DOHH2 (cell line): ENCODE measurements around the gene OR52N2.

ENCODE experiments used
- H3F3A ChIP-seq: fragments of 200-600 bp; sonication (generic), shearing (Covaris generic); 2 replicates; pipeline ENCODE4 v1.6.0; 2016; ENCODE audit warnings: antibody characterized with exemption, mild to moderate bottlenecking; ENCODE audit not compliant: control insufficient read depth, insufficient read depth
- H3K27ac ChIP-seq: fragments of 200-600 bp; sonication (generic); 2 replicates; pipeline ENCODE4 v1.5.1; 2014; ENCODE audit warnings: low read depth, mild to moderate bottlenecking, low read length, moderate library complexity
- H3K27me3 ChIP-seq: fragments of 200-600 bp; sonication (generic); 2 replicates; pipeline ENCODE4 v1.6.1; 2014; ENCODE audit warnings: mild to moderate bottlenecking, low read length, mixed read lengths; ENCODE audit not compliant: control insufficient read depth
- H3K36me3 ChIP-seq: fragments of 200-600 bp; sonication (generic); 2 replicates; pipeline ENCODE4 v1.6.1; 2014; ENCODE audit warnings: mild to moderate bottlenecking, low read length, moderate library complexity, mixed read lengths; ENCODE audit not compliant: control insufficient read depth
- H3K4me1 ChIP-seq: fragments of 200-600 bp; sonication (generic); 2 replicates; pipeline ENCODE4 v1.6.1; 2014; ENCODE audit warnings: mild to moderate bottlenecking, low read length, mixed read lengths; ENCODE audit not compliant: control insufficient read depth
- H3K4me2 ChIP-seq: fragments of 200-600 bp; sonication (generic); 2 replicates; pipeline ENCODE4 v1.6.0; 2014; ENCODE audit warnings: mild to moderate bottlenecking, low read length, moderate library complexity
- H3K4me3 ChIP-seq: fragments of 200-600 bp; sonication (generic); 2 replicates; pipeline ENCODE4 v1.5.1; 2014; ENCODE audit warnings: mild to moderate bottlenecking, low read length, mixed read lengths
- H3K79me2 ChIP-seq: fragments of 200-600 bp; sonication (generic); 2 replicates; pipeline ENCODE4 v1.6.1; 2014; ENCODE audit warnings: mild to moderate bottlenecking, low read length, mixed read lengths; ENCODE audit not compliant: control insufficient read depth
- H3K9me2 ChIP-seq: fragments of 200-600 bp; sonication (generic); replicated peaks from 2 replicates; pipeline ENCODE4 v1.6.1; 2014; ENCODE audit warnings: mild to moderate bottlenecking, low read length, mixed read lengths; ENCODE audit not compliant: control insufficient read depth
- H3K9me3 ChIP-seq: fragments of 200-600 bp; sonication (generic); 2 replicates; pipeline ENCODE4 v1.6.1; 2014; ENCODE audit warnings: antibody characterized with exemption, low read length, mixed read lengths; ENCODE audit not compliant: control insufficient read depth, insufficient read depth
- H4K20me1 ChIP-seq: fragments of 200-600 bp; sonication (generic); 2 replicates; pipeline ENCODE4 v1.6.0; 2014; ENCODE audit warnings: low read depth, mild to moderate bottlenecking, antibody characterized with exemption, low read length, moderate library complexity; ENCODE audit not compliant: control insufficient read depth, insufficient read depth
- CTCF ChIP-seq: fragments of 200-600 bp; sonication (generic); IDR thresholded peaks from one replicate; pipeline ENCODE4 v1.5.1; 2014; ENCODE audit warnings: antibody characterized with exemption, mild to moderate bottlenecking, low read depth, low read length; ENCODE audit not compliant: poor library complexity, severe bottlenecking
- EZH2phosphoT487 ChIP-seq: fragments of 200-600 bp; sonication (generic); IDR thresholded peaks from 2 replicates; pipeline ENCODE4 v1.6.1; 2017; ENCODE audit warnings: borderline replicate concordance, mild to moderate bottlenecking, antibody characterized with exemption, low read length, moderate library complexity, mixed read lengths

The OR52N2 gene

GRCh38 chr11:5809122-5809519 is 397 bp downstream of the OR52N2 start:
- no peak overlapping the region for H3K4me2 ChIP-seq
- no peaks in the 10 kb centered on the region for H3K9me3 ChIP-seq
- H3K4me1 ChIP-seq, result no peaks in the 10 kb centered on the region
- H3K27ac ChIP-seq, result no peak overlapping the region
- H3F3A ChIP-seq, result no peaks in the 10 kb centered on the region
- TF ChIP-seq EZH2phosphoT487, result no peak
- no peak for TF ChIP-seq CTCF
- H3K9me2 ChIP-seq, result no peaks in the 10 kb centered on the region
- 0 out of 2 replicates have a peak, but pooled peaks cover 3% of the 10 kb centered on the region for H3K27me3 ChIP-seq
- no peaks in the 10 kb centered on the region for H3K36me3 ChIP-seq
- H3K79me2 ChIP-seq, result no peaks in the 10 kb centered on the region
- H4K20me1 ChIP-seq, result no peaks in the 10 kb centered on the region
- no peak overlapping the region for H3K4me3 ChIP-seq

DNA sequence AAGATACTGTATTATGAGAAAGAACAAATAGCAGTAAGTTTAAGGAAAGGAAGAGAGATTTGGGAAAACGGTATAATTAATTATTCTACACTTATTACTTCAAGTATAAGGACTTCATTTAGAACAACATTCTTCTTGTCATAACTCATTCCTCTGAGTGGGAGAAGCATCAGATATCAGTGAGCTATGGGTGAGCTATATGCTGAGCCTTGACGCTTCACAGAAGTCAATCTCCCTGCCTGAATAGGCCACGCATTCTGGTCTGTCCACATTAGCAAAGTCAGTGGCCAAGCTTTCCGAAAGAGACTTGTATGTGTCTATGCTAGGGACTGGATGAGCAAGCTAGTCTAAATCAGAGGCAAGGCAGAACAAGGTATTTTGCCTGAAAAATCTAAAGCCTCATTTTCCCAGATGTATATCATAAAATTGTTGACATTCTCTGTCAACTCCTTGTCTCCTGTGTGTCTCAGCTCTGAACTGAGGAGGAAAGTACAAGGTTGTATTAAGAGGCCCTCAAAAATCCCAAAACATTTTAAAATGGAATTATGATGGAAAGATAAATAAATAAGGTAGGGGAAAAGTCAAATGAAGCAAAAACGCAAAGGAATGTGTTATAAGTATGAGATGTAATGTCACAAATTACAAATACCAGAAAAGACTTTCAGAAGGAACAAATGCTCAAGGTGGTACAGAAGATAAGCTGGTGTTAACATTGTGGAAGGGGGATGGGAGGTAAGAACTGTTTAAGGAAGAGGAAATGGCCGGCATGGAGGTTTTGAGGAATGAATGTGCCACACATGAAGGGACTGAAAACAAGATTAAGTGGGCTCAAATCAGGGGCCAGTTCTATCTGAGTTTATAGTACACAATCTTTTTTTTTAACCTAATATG is 1.4 kb downstream of the OR52N2 start:
- H3K4me3 ChIP-seq, result no peak overlapping the region
- no peaks in the 10 kb centered on the region for H4K20me1 ChIP-seq
- no peaks in the 10 kb centered on the region for H3F3A ChIP-seq
- no peaks in the 10 kb centered on the region for H3K9me3 ChIP-seq
- no peak overlapping the region for H3K27ac ChIP-seq
- H3K36me3 ChIP-seq, result no peaks in the 10 kb centered on the region
- H3K9me2 ChIP-seq, result no peaks in the 10 kb centered on the region
- TF ChIP-seq EZH2phosphoT487 (no peak), CTCF (no peak)
- no peaks in the 10 kb centered on the region for H3K4me1 ChIP-seq
- H3K4me2 ChIP-seq, result no peak overlapping the region
- H3K79me2 ChIP-seq, result no peaks in the 10 kb centered on the region
- H3K27me3 ChIP-seq, result 0 out of 2 replicates have a peak, but pooled peaks cover 3% of the 10 kb centered on the region

DNA sequence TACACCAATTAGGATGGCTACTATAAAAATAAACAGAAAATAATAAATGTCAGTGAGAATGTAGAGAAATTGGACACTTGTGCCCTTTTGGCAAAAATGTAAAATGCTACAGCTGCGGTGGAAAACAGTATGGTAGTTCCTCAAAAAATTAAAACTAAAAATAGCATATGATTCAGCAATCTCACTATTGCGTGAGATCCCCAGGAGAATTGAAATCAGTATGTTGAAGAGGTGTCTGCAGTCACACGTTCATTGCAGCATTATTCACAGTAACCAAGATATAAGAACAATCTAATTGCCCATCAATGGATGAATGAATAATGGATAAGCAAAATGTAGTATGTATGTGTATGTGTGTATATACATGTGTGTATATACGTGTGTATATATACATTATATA is 6.8 kb downstream of the OR52N2 start:
- no peaks in the 10 kb centered on the region for H4K20me1 ChIP-seq
- H3K27me3 ChIP-seq, result no peaks in the 10 kb centered on the region
- no peaks in the 10 kb centered on the region for H3K79me2 ChIP-seq
- no peak overlapping the region for H3K27ac ChIP-seq
- no peaks in the 10 kb centered on the region for H3K9me2 ChIP-seq
- H3K9me3 ChIP-seq, result no peaks in the 10 kb centered on the region
- no peaks in the 10 kb centered on the region for H3K4me1 ChIP-seq
- no peak overlapping the region for H3K4me2 ChIP-seq
- no peaks in the 10 kb centered on the region for H3F3A ChIP-seq
- no peak for TF ChIP-seq CTCF
- TF ChIP-seq EZH2phosphoT487, result no peak
- no peaks in the 10 kb centered on the region for H3K36me3 ChIP-seq
- no peak overlapping the region for H3K4me3 ChIP-seq
